ENCODE data around the gene KCTD5. TPM values are rescaled to one million over a fixed set of nuclear protein-coding genes. Genes with fewer than 3 reads are reported as not detected.

Gene KCTD5
- total and polyA plus RNA-seq, 9 of the 15 experiments (the other 6 are each of a cell fraction or from before 2014, with no cell fraction given), result 0.73 to 58.3 (median 32.3) TPM

GRCh38 chr16:2752035-2752849, 69.9 kb downstream of the KCTD5 start, which contains the start of gene SRRM2 (continued):
- TF ChIP-seq RERE (CRISPR knock-in tag; IDR thresholded peaks at IDR 0.05; ENCODE audit: borderline replicate concordance) (no peak), DDX20 (tag; IDR thresholded peaks at IDR 0.05; ENCODE audit: low read depth) (no peak), NCOA4 (IDR thresholded peaks at IDR 0.05; ENCODE audit: partially characterized antibody) (no peak), LCOR (CRISPR knock-in tag; IDR thresholded peaks at IDR 0.05) (peak; percentile 57; the same call in 1 of the 2 replicates), MAFK (IDR thresholded peaks at IDR 0.05; ENCODE audit: low read length) (0 out of 2 replicates have a peak, but pooled peaks have one; percentile 28), MECOM (CRISPR knock-in tag; IDR thresholded peaks at IDR 0.05) (no peak), EZH2 (IDR thresholded peaks at IDR 0.05; ENCODE audit: borderline replicate concordance, low read depth, low read length) (no peak), MIER1 (IDR thresholded peaks at IDR 0.05; ENCODE audit: low read depth) (no peak), MXD1 (CRISPR knock-in tag; IDR thresholded peaks at IDR 0.05; ENCODE audit: borderline replicate concordance, poor library complexity, severe bottlenecking) (no peak), SAP30 (IDR thresholded peaks at IDR 0.05; ENCODE audit: borderline replicate concordance, insufficient read depth, low read depth, low read length, poor library complexity, severe bottlenecking) (no peak), ZNF699 (CRISPR knock-in tag; IDR thresholded peaks at IDR 0.05; ENCODE audit: insufficient replicate concordance) (no peak), ZNF133 (CRISPR knock-in tag; IDR thresholded peaks at IDR 0.05) (no peak), C11orf30 (IDR thresholded peaks at IDR 0.05; ENCODE audit: low read depth) (peak; percentile 85), GTF3C2 (IDR thresholded peaks at IDR 0.05; ENCODE audit: borderline replicate concordance, extremely low read depth, insufficient read length) (no peak), NR2C2 (CRISPR knock-in tag; IDR thresholded peaks at IDR 0.05) (peak; percentile 48; the same call in 1 of the 2 replicates), NR2C2 (tag; IDR thresholded peaks at IDR 0.05) (peak; percentile 94), HMG20A (CRISPR knock-in tag; conservative IDR thresholded peaks at IDR 0.05) (no peak), BCL6 (CRISPR knock-in tag; IDR thresholded peaks at IDR 0.05) (no peak), ARID2 (IDR thresholded peaks at IDR 0.05) (no peak)
